Endothelial cell of umbilical vein (primary cell): ENCODE results near the gene CCDC7. TPM values are rescaled to one million over a fixed set of nuclear protein-coding genes. Genes with fewer than 3 reads are reported as not detected.
"Not testable (repeated sequence)": the region's sequence is repeated elsewhere in the genome, so short reads cannot be mapped to it uniquely, and the experiment has no call there.

Source experiments
- BruUV-seq: library from RNA; stranded (reverse); fragments of 400-500 nt; replicated peaks from 2 replicates; lab custom pipeline; 2021; lab: Mats Ljungman, UMichigan
- CTCF ChIA-PET: fragments of 300-600, 350-600 bp; sonication (Branson Sonifier 250); formaldehyde crosslinking; loops from one replicate; lab custom pipeline; 2021; ENCODE audit warnings: antibody characterized with exemption, inconsistent platforms; lab: Charles Lee
- POLR2A ChIA-PET: fragments of 300-600, 350-600 bp; sonication (Branson Sonifier 250); formaldehyde crosslinking; loops from one replicate; lab custom pipeline; 2021; ENCODE audit warnings: antibody characterized with exemption, inconsistent platforms; lab: Charles Lee
- DNase-seq: peaks from one replicate; pipeline ENCODE4 v3.0.0-alpha.2; 2011; ENCODE audit warnings: low read depth, low spot score
- FAIRE-seq: peaks from 2 replicates; lab custom pipeline; 2011; peaks lifted over from hg19 to GRCh38; lab: Jason Lieb, UNC
- H2AFZ ChIP-seq: 2 replicates; pipeline ENCODE4 v1.6.0; 2012; ENCODE audit warnings: low read depth, low read length, control low read depth, inconsistent platforms
- H3K27ac ChIP-seq: 2 replicates; pipeline ENCODE4 v1.5.1; 2011; ENCODE audit warnings: low read depth, mild to moderate bottlenecking, control low read depth, low read length, moderate library complexity; ENCODE audit not compliant: insufficient read depth
- H3K27me3 ChIP-seq, 2 experiments: 2 replicates each; pipeline versions ENCODE4 v1.6.0 to v1.6.1; 2011; ENCODE audit warnings: low read length in 2 of 2, mixed read lengths in 1 of 2; ENCODE audit not compliant: control insufficient read depth in 2 of 2, insufficient read depth in 2 of 2
- H3K36me3 ChIP-seq, 2 experiments: 2 replicates in 1 of 2; 3 replicates in 1 of 2; pipeline ENCODE4 v1.5.1; 2011; ENCODE audit warnings: low read length in 2 of 2, mild to moderate bottlenecking in 1 of 2, moderate library complexity in 1 of 2; ENCODE audit not compliant: control insufficient read depth in 2 of 2, insufficient read depth in 2 of 2; ENCODE audit errors: extremely low read depth in 1 of 2
- H3K4me1 ChIP-seq: 3 replicates; pipeline ENCODE4 v1.5.1; 2011; ENCODE audit warnings: mild to moderate bottlenecking, low read length; ENCODE audit not compliant: control insufficient read depth, insufficient read depth; ENCODE audit errors: extremely low read depth
- H3K4me2 ChIP-seq: 2 replicates; pipeline ENCODE4 v1.6.1; 2011; ENCODE audit warnings: low read length, control low read depth, mixed read lengths; ENCODE audit not compliant: insufficient read depth
- H3K4me3 ChIP-seq, 3 experiments: fragments of 200-600 bp in 1 of 3; sonication (generic), shearing (Covaris generic) in 1 of 3; replicated peaks in 1 of 3; 2 replicates each; pipeline ENCODE4 v1.5.1; 2011 to 2016; ENCODE audit warnings: control low read depth in 3 of 3, low read length in 3 of 3, mild to moderate bottlenecking in 2 of 3, inconsistent platforms in 1 of 3, low read depth in 1 of 3, moderate library complexity in 1 of 3; ENCODE audit not compliant: insufficient read depth in 1 of 3
- H3K79me2 ChIP-seq: 2 replicates; pipeline ENCODE4 v1.6.0; 2012; ENCODE audit warnings: low read length, inconsistent platforms; ENCODE audit not compliant: control insufficient read depth, insufficient read depth
- H3K9ac ChIP-seq: replicated peaks from 2 replicates; pipeline ENCODE3; 2011; ENCODE audit warnings: low read length, control low read depth; ENCODE audit not compliant: insufficient read depth; ENCODE audit errors: extremely low read depth
- H3K9me1 ChIP-seq: replicated peaks from 3 replicates; pipeline ENCODE4 v1.6.0; 2011; ENCODE audit warnings: mild to moderate bottlenecking, low read length; ENCODE audit not compliant: control insufficient read depth, insufficient read depth; ENCODE audit errors: extremely low read depth
- H3K9me3 ChIP-seq: replicated peaks from 2 replicates; pipeline ENCODE4 v1.5.1; 2012; ENCODE audit warnings: low read length, inconsistent platforms; ENCODE audit not compliant: control insufficient read depth, insufficient read depth
- H4K20me1 ChIP-seq: replicated peaks from 2 replicates; pipeline ENCODE3; 2011; ENCODE audit warnings: mild to moderate bottlenecking, low read length; ENCODE audit not compliant: control insufficient read depth, insufficient read depth; ENCODE audit errors: extremely low read depth
- MAX ChIP-seq: IDR thresholded peaks from 2 replicates; pipeline ENCODE4 v1.6.1; 2011; ENCODE audit not compliant: insufficient read depth, insufficient read length
- MYC ChIP-seq: IDR thresholded peaks from one replicate; pipeline ENCODE4 v1.6.1; 2011; ENCODE audit warnings: mild to moderate bottlenecking, low read depth, low read length
- dilution Hi-C: fragments of 300-500 bp; cut with MboI; formaldehyde crosslinking; loops from one replicate; pipeline ENCODE4 v1.15.0; 2019; ENCODE audit warnings: low sequenced_read_pairs; ENCODE audit not compliant: extremely low pct_ligation_motif_present
- intact Hi-C: fragments of 100-400 bp; cut with micrococcal nuclease; formaldehyde crosslinking; loops from one replicate; pipeline ENCODE4 v1.10.0; 2022
- polyA plus RNA-seq, 4 experiments: library from polyadenylated mRNA; depleted of rRNA in 3 of 4; stranded (reverse) in 3 of 4; unstranded in 1 of 4; fragments of >200 nt; gene quantifications; 2 replicates each; pipeline versions ENCODE4 v1.2.1 to v1.2.3, GENCODE V29; 2011 to 2012; ENCODE audit warnings: missing spikeins in 1 of 4
- total RNA-seq: library from RNA; stranded (reverse); gene quantifications from 2 replicates; pipeline ENCODE4 v1.2.3, GENCODE V29; 2021
- TF ChIP-seq, protein P1 (sequence below), 2 donors: IDR thresholded peaks; 1 replicate in 1 of 2; 2 replicates in 1 of 2; pipeline ENCODE4 v1.5.1; 2011; ENCODE audit warnings: low read length in 2 of 2, mild to moderate bottlenecking in 2 of 2, moderate library complexity in 2 of 2, control low read depth in 1 of 2, inconsistent platforms in 1 of 2, low read depth in 1 of 2; ENCODE audit not compliant: insufficient read depth in 1 of 2; ENCODE audit errors: extremely low read depth in 1 of 2

The CCDC7 gene
- total and polyA plus RNA-seq, 2 donors (not counting 3 experiments of a cell fraction or from before 2014, with no cell fraction given): 0.35 to 8.2 TPM

DNA sequence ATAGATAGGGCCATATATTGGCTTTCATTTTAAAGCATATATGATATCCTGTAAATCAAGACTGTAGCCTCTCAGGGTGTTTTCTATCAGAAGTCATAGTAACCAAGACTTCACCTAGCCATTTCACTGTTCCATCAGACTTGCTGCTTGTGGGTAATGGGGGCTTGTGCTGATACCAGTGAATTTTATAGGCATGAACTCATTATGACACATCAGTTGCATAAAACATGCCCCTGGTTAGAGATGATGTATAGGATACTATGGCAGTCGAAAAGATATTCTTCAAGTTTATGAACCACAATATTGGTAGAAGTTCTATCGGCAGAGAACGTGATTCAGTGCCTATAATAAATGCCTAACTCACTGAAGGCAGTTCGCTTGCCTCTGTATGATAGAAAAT, 305.6 kb downstream of the CCDC7 start:
- Histone ChIP-seq H3K27ac (no peak overlapping the region), H3K27me3 (no peaks in the 10 kb centered on the region), H3K36me3 (no peaks in the 10 kb centered on the region), H3K4me1 (no peaks in the 10 kb centered on the region), H4K20me1 (no peaks in the 10 kb centered on the region), H3K9me1 (no peaks in the 10 kb centered on the region), H2AFZ (no peak overlapping the region), H3K9me3 (no peaks in the 10 kb centered on the region), H3K9ac (no peak overlapping the region), H3K4me2 (no peak overlapping the region), H3K79me2 (no peaks in the 10 kb centered on the region), H3K4me3 (no peak overlapping the region)
- DNase-seq: no peak
- FAIRE-seq: no peak
- intact Hi-C loops (no loop called here), dilution Hi-C loops (no loop called here)
- CTCF ChIA-PET: no interaction called here
- TF ChIP-seq MYC: no peak
- no peak for TF ChIP-seq MAX
- TF ChIP-seq, protein P1, sequence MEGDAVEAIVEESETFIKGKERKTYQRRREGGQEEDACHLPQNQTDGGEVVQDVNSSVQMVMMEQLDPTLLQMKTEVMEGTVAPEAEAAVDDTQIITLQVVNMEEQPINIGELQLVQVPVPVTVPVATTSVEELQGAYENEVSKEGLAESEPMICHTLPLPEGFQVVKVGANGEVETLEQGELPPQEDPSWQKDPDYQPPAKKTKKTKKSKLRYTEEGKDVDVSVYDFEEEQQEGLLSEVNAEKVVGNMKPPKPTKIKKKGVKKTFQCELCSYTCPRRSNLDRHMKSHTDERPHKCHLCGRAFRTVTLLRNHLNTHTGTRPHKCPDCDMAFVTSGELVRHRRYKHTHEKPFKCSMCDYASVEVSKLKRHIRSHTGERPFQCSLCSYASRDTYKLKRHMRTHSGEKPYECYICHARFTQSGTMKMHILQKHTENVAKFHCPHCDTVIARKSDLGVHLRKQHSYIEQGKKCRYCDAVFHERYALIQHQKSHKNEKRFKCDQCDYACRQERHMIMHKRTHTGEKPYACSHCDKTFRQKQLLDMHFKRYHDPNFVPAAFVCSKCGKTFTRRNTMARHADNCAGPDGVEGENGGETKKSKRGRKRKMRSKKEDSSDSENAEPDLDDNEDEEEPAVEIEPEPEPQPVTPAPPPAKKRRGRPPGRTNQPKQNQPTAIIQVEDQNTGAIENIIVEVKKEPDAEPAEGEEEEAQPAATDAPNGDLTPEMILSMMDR (IDR thresholded peaks at IDR 0.05; ENCODE audit: extremely low read depth in 1 of 2, insufficient read depth in 1 of 2, low read depth in 1 of 2, low read length in 2 of 2): no peak
- BruUV-seq: no TSS peak
- POLR2A ChIA-PET: no interaction called here

- FAIRE-seq, H3K27me3 ChIP-seq, H3K36me3 ChIP-seq, H3K9me1 ChIP-seq, BruUV-seq, H3K4me3 ChIP-seq, dilution Hi-C loops, intact Hi-C loops, H3K4me2 ChIP-seq, H3K4me1 ChIP-seq, H3K9me3 ChIP-seq, H3K9ac ChIP-seq, CTCF ChIA-PET, H3K79me2 ChIP-seq, H2AFZ ChIP-seq, POLR2A ChIA-PET, H3K27ac ChIP-seq, H4K20me1 ChIP-seq, DNase-seq: not testable (repeated sequence)
These were observed 309.0 kb downstream of the CCDC7 start for GRCh38 chr10:32754900-32755299.
